COLO668 (cell line): ENCODE measurements around the gene PLD2.
"Not testable (repeated sequence)": the region's sequence is repeated elsewhere in the genome, so short reads cannot be mapped to it uniquely, and the experiment has no call there.

Source experiments
- DNase-seq: peaks from one replicate; lab custom pipeline; 2025; ENCODE audit not compliant: unreplicated experiment; lab: John Stamatoyannopoulos, UW

PLD2 gene

DNA sequence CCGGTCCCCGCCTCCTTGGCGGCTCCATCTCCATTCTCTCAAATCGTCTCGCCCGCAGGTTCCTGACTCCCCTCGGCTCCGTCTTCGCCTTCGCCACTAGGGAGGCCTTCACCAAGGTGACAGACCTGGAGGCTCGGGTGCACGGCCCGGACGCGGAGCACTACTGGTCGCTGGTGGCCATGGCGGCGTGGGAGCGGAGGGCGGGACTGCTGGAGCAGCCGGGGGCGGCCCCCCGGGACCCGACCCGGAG lies 17.3 kb upstream of the PLD2 start:
- DNase-seq: no peak

DNA sequence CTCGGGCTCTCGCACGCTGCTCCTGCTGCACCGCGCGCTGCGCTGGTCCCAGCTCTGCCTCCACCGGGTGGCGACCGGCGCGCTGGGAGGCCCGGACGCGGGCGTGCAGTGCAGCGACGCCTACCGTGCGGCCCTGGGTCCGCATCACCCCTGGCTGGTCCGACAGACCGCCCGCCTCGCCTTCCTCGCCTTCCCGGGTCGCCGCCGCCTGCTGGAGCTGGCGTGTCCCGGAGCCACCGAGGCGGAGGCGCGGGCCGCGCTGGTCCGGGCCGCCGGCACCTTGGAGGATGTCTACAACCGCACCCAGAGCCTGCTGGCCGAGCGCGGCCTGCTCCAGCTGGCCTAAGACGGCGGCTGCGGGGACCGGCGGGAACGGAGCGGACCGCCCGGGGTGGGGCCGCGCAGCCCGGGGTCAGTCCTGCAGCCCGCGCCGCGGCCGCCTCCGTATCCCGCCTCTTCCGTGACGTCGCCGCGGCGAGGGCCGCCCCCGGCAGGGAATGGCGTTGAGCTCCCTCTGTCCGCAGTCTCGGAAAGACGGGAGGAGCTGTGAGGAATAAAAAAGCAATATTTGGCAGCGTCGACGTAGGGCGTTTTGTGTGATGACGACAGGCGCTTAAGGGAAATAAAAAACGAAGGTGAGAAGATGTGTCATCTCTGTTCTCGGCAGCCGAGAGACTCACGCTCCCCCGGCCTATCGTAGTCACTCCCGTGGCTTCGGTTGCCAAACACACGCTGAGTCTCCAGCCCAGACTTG lies 16.8 kb upstream of the PLD2 start:
- peak; percentile 84 for DNase-seq

DNA sequence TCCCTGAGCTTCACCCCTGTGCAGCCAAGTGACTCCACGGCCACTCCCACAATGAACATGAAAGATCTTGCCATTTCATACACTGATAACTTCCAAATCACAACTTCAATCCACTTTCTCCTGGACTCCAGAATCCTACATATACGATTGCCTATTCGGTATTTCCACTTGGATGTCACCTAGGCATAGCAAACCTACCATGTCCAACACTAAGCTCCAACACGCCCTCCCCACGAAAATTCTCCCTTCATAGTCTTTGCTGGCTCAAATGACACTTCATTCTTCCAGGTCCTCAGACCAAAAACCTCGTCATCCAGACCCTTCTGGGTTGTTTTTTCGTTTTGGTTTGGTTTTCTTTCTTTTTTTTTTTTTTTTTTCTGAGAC lies 16.3 kb upstream of the PLD2 start:
- DNase-seq: no peak

DNA sequence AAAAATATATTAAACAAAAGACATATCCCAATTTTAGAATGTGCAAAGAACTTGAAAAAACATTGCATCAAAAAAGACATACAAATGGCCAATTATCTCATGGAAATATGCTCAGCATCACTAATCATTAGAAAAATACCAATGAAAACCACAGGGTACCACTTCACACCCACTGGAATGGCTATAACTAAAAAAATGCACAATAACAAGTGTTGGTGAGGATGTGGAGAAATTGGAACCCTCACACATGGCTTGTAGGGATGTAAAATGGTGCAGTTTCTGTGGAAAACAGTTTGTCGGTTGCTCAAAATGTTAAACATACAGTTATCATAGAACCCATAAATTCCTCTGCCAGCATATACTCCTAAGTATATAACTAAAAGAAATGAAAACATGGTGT lies 11.8 kb upstream of the PLD2 start:
- DNase-seq: no peak

DNA sequence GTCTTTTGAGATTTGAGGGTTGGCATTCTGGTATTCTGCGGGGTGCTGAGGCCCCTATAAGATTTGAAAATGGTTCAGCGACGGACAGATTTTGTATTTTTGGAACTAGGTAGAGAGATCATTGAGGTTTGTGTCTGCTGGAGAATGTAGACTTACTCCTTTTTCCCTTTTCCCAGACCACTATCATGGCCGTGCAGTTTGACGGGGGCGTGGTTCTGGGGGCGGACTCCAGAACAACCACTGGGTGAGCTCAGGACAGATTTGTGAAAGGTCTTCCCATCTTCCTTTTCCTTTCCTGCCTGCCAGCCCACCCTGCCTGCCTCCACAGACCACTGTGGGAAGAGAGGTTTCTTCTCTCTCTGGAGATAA lies 10.4 kb upstream of the PLD2 start:
- DNase-seq: peak; percentile 19

DNA sequence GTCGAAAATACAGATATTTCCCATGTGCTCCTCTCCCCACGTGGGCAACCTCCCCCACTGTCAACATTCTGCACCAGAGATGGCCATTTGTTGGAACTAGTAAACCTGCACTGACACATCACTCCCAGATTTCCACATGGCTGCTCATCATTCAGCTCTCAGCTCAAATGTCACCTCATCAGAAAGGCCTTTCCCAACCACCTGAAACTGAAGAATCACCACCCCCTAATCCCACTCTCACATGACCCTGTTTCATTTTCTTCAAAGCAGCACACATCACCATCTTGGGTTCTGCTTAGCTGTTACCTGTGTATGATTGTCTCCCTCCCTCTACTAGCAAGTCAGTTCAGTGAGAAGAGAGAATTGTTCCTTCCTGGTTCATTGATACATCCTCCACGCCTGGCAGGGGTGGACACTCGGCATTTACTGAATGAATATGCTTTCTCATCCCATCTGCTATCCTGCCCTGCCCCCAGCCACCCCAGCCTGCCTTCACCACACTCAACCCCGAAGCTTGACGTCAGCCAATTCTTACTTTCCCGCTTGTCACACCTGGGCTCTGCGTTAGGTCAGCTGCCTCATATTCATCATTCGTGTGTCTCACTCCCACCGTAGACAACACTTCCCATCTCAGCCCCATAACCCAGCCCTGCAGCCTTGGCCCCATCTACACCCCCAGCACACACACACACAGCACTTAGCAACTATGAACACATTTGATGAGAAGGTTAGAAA lies 6.3 kb upstream of the PLD2 start:
- peak; percentile 29 for DNase-seq

DNA sequence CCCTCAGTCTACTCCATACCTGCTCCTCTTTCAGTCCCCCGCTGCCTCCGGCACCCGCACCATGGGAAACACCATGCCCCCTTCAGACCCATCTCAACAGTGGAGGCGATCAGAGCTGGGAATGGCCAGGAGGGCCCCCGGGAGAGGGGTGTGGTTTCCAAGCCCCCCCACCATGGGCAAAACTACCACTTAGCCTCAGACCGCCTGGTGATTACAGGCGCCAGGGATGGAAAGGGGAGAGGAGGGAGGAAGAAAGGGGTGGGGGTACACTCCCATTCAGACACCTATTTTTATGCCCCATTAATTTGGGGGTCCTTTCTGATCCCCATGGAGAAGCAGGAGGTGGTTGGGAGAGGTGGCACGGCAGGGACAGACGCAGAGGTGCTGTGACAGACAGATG lies 4.7 kb upstream of the PLD2 start, which contains the start of gene C17orf114:
Gene C17orf114 (minus strand): TSS at position 101 of the 400 bp plus-strand sequence.
- DNase-seq: no peak

DNA sequence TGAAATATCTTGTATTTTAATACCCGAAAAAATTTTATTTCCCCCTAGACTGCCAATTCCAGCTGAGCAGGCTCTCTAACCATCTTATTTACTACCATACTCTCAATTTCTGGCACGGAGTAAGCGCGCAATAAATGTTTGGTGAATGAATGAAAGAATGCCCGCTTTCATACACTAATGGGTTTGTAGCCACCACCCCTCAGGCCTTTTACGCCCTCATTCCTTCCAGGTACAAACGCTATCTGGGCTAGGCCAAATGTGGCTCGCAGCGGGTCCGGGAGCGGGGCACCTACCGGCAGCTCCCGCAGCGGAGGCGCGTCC lies 536 bp upstream of the PLD2 start:
- no peak for DNase-seq

DNA sequence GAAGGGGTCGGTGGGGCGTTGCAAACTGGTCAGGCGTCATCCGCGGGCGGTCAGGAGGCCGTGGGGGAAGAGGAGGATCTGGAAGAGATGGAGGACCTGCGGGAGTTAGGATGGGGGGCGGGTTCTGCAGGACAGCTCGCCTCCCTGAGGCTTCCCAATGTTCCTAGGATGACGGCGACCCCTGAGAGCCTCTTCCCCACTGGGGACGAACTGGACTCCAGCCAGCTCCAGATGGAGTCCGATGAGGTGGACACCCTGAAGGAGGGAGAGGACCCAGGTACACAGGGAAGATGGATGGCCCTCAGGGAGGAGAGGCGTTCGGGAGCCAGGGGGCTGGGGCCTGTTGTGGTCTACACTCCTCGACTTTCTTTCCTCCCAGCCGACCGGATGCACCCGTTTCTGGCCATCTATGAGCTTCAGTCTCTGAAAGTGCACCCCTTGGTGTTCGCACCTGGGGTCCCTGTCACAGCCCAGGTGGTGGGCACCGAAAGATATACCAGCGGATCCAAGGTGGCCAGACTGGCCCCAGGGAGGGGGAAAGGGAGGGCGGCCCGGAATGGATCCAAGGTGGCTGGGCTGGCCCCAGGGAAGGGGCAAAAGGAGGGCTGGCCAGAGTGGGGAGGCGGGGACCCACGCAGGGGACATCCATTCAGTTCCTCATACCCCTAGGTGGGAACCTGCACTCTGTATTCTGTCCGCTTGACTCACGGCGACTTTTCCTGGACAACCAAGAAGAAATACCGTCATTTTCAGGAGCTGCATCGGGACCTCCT lies 839 bp downstream of the PLD2 start:
- DNase-seq: no peak

DNA sequence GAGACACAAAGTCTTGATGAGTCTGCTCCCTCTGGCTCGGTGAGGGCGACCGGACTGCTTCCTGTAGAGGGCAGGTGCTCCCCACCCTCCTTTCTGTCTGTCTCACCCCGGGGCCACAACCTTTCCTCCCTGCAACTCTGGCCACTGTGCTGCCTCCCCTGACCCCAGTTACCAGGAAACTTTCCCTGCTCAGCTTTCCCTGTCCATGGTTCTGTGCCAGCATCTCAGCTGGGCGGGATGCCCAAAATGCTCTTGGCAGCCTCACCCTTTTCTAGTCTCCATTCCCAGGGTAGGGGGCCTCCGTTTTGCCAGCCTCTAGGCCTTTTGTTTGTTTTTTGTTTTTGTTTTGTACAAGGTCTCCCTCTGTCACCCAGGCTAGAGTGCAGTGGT lies 1.4 kb downstream of the PLD2 start:
- no peak for DNase-seq

DNA sequence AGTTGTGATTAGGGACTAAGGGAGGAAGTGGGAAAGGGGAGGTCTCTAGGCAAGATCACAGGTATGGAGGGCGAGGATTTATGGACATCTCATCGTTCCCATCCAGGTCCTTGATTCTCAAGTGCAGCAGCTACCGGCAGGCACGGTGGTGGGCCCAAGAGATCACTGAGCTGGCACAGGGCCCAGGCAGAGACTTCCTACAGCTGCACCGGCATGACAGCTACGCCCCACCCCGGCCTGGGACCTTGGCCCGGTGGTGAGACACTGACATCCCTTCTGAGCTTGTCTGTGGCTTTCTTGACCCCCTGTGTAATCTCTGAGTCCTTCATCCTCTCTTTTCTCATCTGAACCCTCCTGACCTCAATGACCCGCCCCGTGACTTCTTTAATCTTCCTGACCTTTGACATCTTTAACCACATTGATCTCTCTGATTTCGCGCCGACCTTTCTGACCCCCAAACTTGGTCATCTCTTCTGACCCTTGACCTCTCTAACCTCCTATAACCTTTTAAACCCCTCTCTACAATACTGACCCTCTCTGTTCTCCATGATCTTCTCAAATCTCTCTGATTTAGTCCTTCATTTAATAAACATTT lies 3.8 kb downstream of the PLD2 start:
- DNase-seq: no peak

DNA sequence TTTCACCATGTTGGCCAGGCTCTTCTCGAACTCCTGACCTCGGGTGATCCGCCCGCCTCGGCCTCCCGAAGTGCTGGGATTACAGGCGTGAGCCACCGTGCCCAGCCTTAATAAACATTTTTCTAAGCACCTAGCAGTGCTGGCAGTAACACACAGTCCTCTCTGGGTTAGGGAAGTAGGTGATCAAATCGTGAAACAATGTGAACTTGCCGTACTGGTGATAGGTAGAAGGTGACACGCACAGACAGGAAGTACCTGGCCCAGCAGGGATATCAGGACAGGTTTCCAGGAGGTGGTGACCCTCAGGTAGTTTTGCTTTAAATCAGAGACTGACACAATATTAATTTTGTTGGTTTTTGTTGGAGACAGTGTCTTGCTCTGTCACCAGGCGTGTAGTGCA lies 4.5 kb downstream of the PLD2 start:
- no peak for DNase-seq

DNA sequence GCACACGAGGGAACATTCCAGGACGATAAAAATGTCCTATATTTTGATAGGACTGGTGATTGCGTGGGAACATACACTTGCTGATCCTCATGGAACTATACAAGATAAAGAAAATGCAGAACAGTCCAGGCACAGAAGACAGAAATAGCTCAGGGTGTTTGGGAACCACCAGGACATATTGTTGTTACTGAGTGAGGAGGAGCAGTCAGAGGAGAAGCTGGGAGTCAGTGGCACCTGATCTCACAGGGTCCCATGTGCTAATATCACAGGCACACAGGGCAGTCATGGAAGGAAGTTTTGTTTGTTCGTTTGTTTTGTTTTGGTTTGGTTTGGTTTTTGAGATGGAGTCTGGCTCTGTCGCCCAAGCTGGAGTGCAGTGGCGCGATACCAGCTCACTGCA lies 5.7 kb downstream of the PLD2 start:
- DNase-seq: no peak

DNA sequence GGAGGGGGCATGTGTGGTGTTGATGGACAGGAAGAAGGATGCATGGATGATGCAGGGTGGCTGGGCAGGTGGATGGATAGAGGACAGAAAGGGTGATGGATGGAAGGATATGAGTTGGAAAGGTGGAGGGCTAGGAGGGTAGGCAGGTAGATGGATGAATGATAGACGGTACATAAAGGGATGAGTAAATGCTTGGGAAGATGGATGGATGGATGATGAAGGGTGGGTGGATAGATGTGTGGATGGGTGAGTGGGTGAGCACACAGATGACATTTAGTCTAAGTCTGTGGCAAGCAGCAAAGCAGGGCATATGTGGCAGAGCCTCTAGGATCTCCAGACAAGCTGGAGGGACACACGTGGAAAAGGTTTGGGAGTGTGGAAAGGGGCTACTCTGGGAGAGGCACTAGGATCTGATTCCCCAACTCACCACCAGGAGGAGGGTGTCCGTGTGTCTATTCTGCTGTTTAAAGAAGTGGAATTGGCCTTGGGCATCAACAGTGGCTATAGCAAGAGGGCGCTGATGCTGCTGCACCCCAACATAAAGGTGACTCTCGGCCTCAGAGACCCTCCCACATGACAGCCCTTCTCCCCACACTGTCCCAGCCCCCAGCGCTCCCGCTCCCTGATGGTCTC lies 8.2 kb downstream of the PLD2 start:
- DNase-seq: no peak

DNA sequence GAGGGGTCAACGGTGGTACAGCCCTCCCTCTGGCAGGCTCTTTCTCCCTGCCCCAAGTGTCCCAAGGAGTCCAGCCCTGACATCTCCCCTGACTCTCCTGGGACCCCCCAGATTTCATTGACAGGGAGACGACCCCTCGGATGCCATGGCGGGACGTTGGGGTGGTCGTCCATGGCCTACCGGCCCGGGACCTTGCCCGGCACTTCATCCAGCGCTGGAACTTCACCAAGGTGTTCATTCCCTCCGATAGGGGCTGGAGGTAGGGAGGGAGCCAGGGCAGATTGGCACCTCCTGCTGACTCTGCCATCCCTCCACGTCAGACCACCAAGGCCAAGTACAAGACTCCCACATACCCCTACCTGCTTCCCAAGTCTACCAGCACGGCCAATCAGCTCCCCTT lies 9.9 kb downstream of the PLD2 start:
- DNase-seq: no peak

DNA sequence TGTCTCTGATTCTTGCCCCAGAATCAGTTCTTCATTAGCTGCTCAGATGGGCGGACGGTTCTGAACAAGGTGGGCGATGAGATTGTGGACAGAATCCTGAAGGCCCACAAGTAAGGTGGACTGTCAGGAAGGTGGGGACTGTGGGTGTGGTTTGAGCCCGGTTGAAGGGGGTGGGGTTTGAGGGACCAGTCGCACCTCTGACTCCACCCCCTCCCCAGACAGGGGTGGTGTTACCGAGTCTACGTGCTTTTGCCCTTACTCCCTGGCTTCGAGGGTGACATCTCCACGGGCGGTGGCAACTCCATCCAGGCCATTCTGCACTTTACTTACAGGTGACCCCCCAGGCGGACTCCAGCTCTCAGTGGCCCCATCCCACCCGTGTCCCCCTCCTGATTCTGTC lies 11.3 kb downstream of the PLD2 start:
- no peak for DNase-seq

DNA sequence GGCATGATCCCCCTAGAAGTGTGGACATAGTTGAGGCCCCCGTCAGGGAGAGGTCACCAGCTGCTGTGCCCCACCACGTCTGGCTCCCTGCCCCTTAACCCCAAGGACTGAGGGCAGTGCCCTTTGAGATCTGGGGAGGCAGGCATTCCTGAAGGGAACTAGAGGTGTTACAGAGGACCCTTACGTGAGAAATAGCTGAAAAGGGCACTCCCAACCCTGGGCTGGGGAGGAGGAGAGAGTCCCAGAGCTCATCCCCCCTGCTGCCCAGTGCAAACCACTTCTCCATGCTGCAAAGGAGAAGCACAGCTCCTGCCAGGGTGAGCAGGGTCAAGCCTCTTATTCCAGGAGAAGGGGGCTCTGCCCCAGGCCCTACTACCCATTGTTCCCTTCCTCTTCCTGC lies 15.9 kb downstream of the PLD2 start:
- DNase-seq: no peak

DNA sequence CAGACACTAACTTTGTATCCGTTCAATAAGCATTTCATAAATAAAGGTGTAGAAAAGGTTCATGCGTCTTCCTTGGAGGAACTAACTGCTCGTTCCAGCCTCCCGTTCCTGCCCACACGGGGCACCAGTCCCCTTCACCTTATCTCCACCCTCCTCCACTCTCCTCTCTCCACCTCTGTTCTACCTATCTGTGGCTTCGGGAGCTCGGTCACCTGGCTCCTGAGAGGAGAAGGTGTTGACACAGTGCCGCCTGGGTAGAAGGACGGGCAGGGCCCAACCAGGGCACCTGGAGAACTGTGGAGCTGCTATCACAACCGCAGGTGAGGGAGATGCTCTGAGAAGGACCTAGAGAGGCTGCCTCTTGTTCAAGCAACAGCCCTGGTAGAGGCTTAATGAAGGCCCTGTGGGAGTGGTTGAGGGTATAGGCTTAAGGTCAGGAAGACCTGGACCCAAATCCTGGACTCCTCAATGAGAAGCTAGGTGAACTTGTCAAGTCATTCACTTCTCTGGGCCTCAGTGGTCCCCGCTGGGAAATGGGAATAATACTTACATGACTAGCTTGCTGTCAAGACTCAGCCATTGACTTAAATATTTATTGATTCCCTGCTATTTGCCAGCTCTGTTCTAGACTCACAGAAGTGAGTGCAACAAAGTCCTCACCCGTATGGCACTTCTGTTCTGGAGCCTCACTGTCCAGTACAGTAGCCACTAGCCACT lies 16.6 kb downstream of the PLD2 start:
- DNase-seq: no peak

DNA sequence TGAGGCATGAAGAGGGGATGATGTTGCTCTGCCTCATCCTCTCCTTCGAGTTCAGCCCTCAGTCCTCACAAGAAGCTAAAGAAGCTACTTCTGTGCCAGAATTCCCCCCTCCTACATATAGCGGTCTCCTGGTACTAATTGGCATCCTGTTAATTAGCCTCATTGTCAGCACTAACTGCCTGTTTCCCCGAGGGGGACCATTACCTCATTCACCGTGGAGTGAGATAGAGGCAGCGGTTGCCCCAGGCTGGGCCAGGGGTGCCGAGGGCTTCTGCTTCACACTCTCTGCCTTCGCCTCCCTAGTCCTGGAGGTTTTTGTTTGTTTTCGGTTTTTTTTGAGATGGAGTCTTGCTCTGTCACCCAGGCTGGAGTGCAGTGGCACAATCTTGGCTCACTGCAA lies 20.4 kb downstream of the PLD2 start:
- DNase-seq: no peak

DNA sequence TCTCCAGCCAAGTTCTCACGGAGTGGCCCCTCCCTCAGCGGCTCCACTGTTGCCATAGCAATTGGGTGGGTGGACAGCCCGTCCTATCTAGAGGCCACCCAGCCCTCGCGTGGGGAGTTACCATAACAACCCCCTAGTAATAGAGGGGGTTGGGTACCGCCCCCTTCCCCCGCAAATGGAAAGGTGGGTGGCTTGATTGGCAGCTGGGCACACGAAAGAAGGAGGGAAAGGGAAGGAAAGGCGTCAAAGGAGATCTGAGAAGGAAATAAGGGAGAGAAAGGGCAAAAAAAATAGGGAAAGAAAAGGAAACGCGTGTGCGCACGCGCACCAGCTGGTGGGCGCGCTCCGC lies 25.9 kb downstream of the PLD2 start:
- not testable (repeated sequence) for DNase-seq
